Colonic mucosa (tissue), 4 donors: ENCODE measurements around the gene RITA1. TPM values are rescaled to one million over a fixed set of nuclear protein-coding genes. Genes with fewer than 3 reads are reported as not detected.

ENCODE experiments used
- DNase-seq: peaks from one replicate; pipeline ENCODE4 v3.0.0-alpha.2; 2020
- H3K27ac ChIP-seq: fragments of 200-600 bp; one replicate; pipeline ENCODE4 v1.8.0; 2021
- H3K27me3 ChIP-seq: fragments of 200-600 bp; one replicate; pipeline ENCODE4 v1.8.0; 2021
- H3K36me3 ChIP-seq: fragments of 200-600 bp; one replicate; pipeline ENCODE4 v1.8.0; 2021
- H3K4me1 ChIP-seq: fragments of 200-600 bp; one replicate; pipeline ENCODE4 v1.8.0; 2021; ENCODE audit warnings: mild to moderate bottlenecking
- H3K4me3 ChIP-seq: fragments of 200-600 bp; one replicate; pipeline ENCODE4 v1.8.0; 2021
- H3K9ac ChIP-seq, 2 donors: one replicate each; pipeline ENCODE4 v1.7.0; 2013; ENCODE audit warnings: control low read depth in 2 of 2, low read depth in 2 of 2, low read length in 2 of 2
- H3K9me3 ChIP-seq: fragments of 200-600 bp; one replicate; pipeline ENCODE4 v1.8.0; 2021
- CTCF ChIP-seq: fragments of 200-600 bp; IDR thresholded peaks from one replicate; pipeline ENCODE4 v1.8.0; 2022; ENCODE audit warnings: antibody characterized with exemption, mild to moderate bottlenecking
- intact Hi-C: fragments of 100-400 bp; cut with DNase I; formaldehyde crosslinking; loops from one replicate; pipeline ENCODE4 v1.14.1; 2022
- total RNA-seq, 2 donors: library from RNA; stranded (reverse); fragmentation: NEBNext Ultra II Directional in 1 of 2; extraction: Animal tissue kit (Norgen Biotek cat#: 25700) in 1 of 2; gene quantifications; one replicate each; pipeline ENCODE4 v1.2.1, GENCODE V29; 2021
- donor health status: healthy.
- donor health status: DM: no; HTN: no; CAD: no.
- donor health status: DM: no; HTN: no; CAD: no.

RITA1 gene
- total RNA-seq, 2 donors from 2014 or later: 13.9 to 26.9 TPM

GRCh38 chr12:113174461-113175384 lies 10.8 kb upstream of the RITA1 start:
- no peak overlapping the region for H3K4me3 ChIP-seq
- intact Hi-C loops: no loop called here
- H3K27ac ChIP-seq: no peak overlapping the region

DNA sequence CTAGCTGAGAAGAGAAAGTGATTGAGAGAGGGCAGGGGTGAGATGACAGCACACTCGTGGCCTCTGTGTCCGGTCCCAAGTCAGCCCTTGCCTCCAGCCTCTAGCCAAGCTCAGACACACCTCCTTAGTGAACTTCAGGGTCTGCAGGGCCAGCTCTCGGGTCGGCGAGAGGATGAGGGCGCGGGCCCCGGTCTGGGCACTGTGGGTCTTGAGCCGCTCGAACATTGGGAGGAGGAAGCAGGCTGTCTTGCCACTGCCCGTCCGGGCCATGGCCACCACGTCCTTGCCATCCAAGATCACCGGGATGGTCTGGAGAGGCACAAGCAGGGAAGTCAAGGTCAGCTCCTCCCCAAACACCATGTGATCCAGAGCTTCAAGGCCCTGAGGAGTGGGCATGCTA lies 6.5 kb upstream of the RITA1 start:
- Histone ChIP-seq H3K4me3 (no peak overlapping the region), H3K27ac (no peak overlapping the region), H3K9ac (no peak overlapping the region), H3K36me3 (peaks cover 22% of the 10 kb centered on the region), H3K27me3 (no peaks in the 10 kb centered on the region), H3K4me1 (peaks cover 2% of the 10 kb centered on the region), H3K9me3 (no peaks in the 10 kb centered on the region)
- intact Hi-C loops: no loop called here
- no peak for TF ChIP-seq CTCF
- no peak for DNase-seq

More at GRCh38 chr12:113174461-113175384, 10.8 kb upstream of the RITA1 start:
- Histone ChIP-seq H3K9ac (no peak overlapping the region), H3K4me1 (no peaks in the 10 kb centered on the region), H3K27me3 (no peaks in the 10 kb centered on the region), H3K9me3 (no peaks in the 10 kb centered on the region), H3K36me3 (peaks cover 26% of the 10 kb centered on the region)
- TF ChIP-seq CTCF: peak; percentile 99
- DNase-seq: peak; percentile 78

DNA sequence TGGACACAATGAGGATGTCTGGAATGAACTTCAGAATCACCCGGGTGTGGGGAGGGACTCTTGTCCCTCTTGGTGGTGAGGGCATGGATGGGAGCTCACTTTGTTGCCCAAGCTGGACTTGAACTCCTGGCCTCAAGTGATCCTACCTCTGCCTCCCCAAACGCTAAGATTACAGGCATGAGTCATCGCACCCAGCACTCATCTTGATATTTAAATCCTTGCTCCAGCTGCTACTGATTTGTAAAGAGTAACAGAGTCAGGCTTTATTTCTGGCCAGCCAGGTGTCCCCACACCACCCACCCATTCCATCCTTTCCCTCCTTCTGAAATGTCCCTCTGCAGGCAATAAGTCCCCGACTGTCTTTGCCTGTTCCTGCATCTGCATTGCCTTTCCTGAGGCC lies 5.2 kb upstream of the RITA1 start:
- intact Hi-C loops: no loop called here
- H3K36me3 ChIP-seq: peaks cover 22% of the 10 kb centered on the region
- TF ChIP-seq CTCF: no peak

GRCh38 chr12:113181975-113182374 lies 3.5 kb upstream of the RITA1 start:
- no peak overlapping the region for H3K27ac ChIP-seq
- H3K27me3 ChIP-seq: no peaks in the 10 kb centered on the region
- peaks cover 14% of the 10 kb centered on the region for H3K4me1 ChIP-seq
- H3K9ac ChIP-seq: no peak overlapping the region
- H3K36me3 ChIP-seq: peaks cover 22% of the 10 kb centered on the region
- TF ChIP-seq CTCF: no peak
- DNase-seq: no peak
- H3K4me3 ChIP-seq: no peak overlapping the region
- H3K9me3 ChIP-seq: no peaks in the 10 kb centered on the region
- intact Hi-C loops: no loop called here

More for the DNA sequence above, 5.2 kb upstream of the RITA1 start:
- Histone ChIP-seq H3K27me3 (no peaks in the 10 kb centered on the region), H3K9me3 (no peaks in the 10 kb centered on the region), H3K4me3 (no peak overlapping the region), H3K9ac (no peak overlapping the region), H3K27ac (no peak overlapping the region), H3K4me1 (peaks cover 5% of the 10 kb centered on the region)
- no peak for DNase-seq

DNA sequence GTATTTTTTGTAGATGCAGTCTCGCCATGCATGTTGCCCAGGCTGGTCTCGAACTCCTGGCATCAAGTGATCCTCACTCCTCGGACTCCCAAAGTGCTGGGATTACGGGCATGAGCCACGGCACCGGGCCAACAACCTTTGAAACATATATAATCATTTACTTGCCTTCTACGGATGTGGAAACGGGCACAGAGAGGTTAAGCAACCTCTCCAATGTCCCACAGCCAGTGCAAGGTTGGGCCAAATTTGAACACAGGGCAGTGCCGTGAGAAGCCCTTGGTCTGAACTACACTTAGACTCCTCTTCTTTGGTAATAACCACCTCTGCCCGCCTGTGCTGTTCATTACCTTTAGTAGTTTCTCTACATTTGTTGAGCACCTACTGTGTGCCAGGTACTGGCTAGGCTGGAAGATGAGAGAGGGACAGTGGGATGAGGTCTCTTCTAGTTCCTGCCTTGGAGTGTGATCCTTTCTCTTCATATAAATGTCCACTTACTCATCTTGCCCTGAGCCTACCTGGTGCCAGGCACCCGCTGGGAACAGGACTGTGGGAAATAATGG lies 2.4 kb upstream of the RITA1 start:
- H3K27ac ChIP-seq: no peak overlapping the region
- no peak overlapping the region for H3K4me3 ChIP-seq
- H3K4me1 ChIP-seq: peaks cover 14% of the 10 kb centered on the region
- DNase-seq: no peak
- intact Hi-C loops: no loop called here
- TF ChIP-seq CTCF: no peak
- H3K9ac ChIP-seq: no peak overlapping the region
- H3K9me3 ChIP-seq: no peaks in the 10 kb centered on the region
- no peaks in the 10 kb centered on the region for H3K27me3 ChIP-seq
- peaks cover 19% of the 10 kb centered on the region for H3K36me3 ChIP-seq
